Stimulated activated CD4-positive, alpha-beta T cell treated with anti-CD3 and anti-CD28 coated beads, Interleukin-4, amount 100 ng/mL, for 1 hour (primary cell): ENCODE results near the gene KLHL17.
"Not testable (repeated sequence)": the region's sequence is repeated elsewhere in the genome, so short reads cannot be mapped to it uniquely, and the experiment has no call there.

Experiments
- DNase-seq: peaks from one replicate; pipeline ENCODE4 v3.0.0-alpha.2; 2020

Gene KLHL17

GRCh38 chr1:1003618-1004419, 43.4 kb downstream of the KLHL17 start:
- DNase-seq = no peak

DNA sequence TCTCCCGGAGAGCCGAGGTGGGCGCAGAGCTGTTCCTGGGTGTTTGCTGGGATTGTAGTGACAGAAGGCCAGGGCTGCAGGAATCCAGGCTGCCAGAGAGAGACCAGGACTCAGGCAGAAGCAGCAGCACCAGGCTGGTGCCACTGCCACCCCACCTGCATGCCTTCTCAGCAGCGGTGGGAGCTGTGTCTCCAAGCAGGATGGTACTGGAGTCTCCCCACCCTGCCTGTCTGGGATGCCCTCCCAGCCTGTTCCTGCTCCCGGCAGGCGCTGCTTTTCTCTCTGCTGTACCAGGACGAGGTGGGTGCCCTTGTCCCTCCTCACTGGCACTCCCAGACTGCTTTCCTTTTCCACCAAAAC, 44.0 kb downstream of the KLHL17 start:
- DNase-seq = no peak

GRCh38 chr1:1004780-1005697, 44.7 kb downstream of the KLHL17 start:
- no peak for DNase-seq

GRCh38 chr1:1005774-1006304, 45.5 kb downstream of the KLHL17 start:
- no peak for DNase-seq

- DNase-seq = no peak
Measured at GRCh38 chr1:1006305-1007159, 46.1 kb downstream of the KLHL17 start.

GRCh38 chr1:1010131-1010530, 49.7 kb downstream of the KLHL17 start:
- not testable (repeated sequence) for DNase-seq

DNA sequence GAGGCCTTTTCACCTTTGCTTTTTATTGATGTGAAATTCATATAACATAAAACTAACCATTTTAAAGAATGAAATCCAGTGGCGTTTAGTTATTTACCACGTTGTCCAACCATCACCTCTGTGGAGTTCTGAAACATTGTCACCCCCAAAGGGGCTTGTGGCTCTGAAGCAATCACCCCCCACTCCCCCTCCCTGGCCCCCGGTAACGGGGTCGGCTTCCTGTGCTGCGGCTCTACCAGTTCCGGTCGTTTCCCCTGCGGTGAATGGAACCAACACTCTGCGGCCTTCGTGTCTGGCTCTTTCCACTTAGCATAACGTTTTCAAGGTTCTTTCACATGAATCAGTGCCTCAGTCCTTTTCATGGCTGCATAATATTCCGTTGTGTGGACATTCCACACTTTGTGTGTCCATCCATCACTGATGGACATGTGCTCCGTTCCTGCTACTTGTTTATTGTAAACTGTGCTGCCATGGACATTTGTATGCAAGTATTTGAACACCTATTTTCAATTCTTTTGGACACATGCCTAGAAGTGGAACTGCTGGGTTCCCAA, 51.1 kb downstream of the KLHL17 start:
- no peak for DNase-seq

- not testable (repeated sequence) for DNase-seq
Measured at GRCh38 chr1:1012736-1013104, 52.3 kb downstream of the KLHL17 start.

- DNase-seq = peak; percentile 81
Measured at GRCh38 chr1:1013105-1013921, 52.9 kb downstream of the KLHL17 start, which contains the start of gene ISG15. ISG15 (plus strand) TSS chr1:1013497; CDS start chr1:1013574, 77 bp downstream.

DNA sequence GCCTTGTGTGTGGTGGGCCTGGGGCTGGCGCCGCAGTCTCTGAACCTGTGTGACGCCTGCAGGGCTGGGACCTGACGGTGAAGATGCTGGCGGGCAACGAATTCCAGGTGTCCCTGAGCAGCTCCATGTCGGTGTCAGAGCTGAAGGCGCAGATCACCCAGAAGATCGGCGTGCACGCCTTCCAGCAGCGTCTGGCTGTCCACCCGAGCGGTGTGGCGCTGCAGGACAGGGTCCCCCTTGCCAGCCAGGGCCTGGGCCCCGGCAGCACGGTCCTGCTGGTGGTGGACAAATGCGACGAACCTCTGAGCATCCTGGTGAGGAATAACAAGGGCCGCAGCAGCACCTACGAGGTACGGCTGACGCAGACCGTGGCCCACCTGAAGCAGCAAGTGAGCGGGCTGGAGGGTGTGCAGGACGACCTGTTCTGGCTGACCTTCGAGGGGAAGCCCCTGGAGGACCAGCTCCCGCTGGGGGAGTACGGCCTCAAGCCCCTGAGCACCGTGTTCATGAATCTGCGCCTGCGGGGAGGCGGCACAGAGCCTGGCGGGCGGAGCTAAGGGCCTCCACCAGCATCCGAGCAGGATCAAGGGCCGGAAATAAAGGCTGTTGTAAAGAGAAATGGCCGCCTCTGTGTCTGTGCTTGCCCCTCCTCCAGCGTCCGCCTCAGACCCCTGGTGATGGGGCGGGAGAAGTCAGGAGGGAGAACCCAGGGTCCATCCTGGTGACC, 53.7 kb downstream of the KLHL17 start:
- peak; percentile 47 for DNase-seq

DNA sequence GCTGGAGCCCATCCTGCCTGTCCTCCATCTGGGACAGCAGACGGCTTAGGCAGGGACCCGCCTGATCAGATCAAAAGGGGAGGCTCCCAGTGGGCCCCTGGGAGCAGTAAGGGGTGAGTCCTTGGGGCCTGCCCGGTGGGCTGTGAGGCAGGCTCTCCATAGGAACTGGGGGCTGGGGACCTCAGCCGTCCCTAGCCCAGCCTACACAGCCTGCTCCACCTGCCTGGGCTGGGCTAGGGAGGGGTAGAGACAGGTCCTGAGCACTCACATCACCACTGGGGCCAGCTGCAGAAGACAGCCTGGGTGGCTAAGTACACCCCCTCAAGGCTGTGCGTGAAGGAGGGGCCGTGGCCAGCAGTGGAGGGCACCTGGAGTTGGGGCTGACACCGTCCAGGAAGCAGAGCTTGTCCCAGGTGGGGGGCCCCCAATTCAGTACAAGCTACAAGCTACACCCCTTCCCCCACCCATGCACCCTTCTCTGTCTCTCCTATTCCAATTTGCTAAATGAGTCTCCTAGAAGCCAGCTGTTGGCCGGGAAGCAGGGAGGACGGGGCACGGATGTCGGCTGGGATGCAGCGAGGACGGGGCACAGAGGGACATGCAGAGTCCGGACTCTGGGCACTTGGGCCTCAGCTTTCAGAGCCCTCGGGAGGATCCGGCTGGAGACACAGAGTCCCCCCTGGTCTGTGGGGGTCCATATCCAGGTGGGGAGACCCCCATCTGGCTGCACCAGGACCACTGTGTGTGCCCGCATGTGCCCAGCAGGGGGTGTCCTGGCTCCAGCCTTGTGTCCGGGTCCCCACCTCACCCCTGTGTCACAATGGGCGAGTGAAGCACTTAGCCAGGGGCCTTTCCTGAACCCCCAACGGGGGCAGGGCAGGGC, 54.7 kb downstream of the KLHL17 start:
- no peak for DNase-seq
